Heart left ventricle (tissue), 13 donors: ENCODE data around the gene UNC5C.

Source experiments
- CTCF ChIP-seq, 12 donors: fragments of 200-600 bp; sonication (generic) in 4 of 12; IDR thresholded peaks; one replicate each; pipeline versions ENCODE4 v1.5.0 to v1.8.0; 2018 to 2022; ENCODE audit warnings: antibody characterized with exemption in 12 of 12, mild to moderate bottlenecking in 5 of 12
- POLR2A ChIP-seq, 2 donors: fragments of 450-650 bp; IDR thresholded peaks; one replicate each; pipeline ENCODE4 v1.6.1; 2017; ENCODE audit warnings: antibody characterized with exemption in 2 of 2, mild to moderate bottlenecking in 2 of 2, moderate library complexity in 2 of 2
- donor health status: ischemic (EF 13 %, LVEDD 7.1; RV severe dilation, severe dysfunction).
- donor health status: DM: no; HTN: yes; CAD: no.
- donor health status: DM: no; HTN: no; CAD: no.
- donor health status: ischemic (EF 25% LVEDD 6.9; RV normal size, moderate dysfunction).
- donor health status: ischemic (EF 25% LVEDD 5.7; RV mildly dilated, moderate dysfunction).
- donor health status: ischemic (EF 35%, LVEDD 5.7; RV mildly dilated, moderate dysfunction).
- donor health status: nonischemic (EF 11% LVEDD 7.7; RV severe dilation, severe dysfunction).
- donor health status: DM: yes; HTN: yes; CAD: no.
- donor health status: PGD.
- donor health status: ischemic (EF 29% LVEDD 5.4; RV normal size, mild dysfunction).
- donor health status: nonischemic (EF 23%, LVEDD 6.1; RV moderate dilation, normal function).

DNA sequence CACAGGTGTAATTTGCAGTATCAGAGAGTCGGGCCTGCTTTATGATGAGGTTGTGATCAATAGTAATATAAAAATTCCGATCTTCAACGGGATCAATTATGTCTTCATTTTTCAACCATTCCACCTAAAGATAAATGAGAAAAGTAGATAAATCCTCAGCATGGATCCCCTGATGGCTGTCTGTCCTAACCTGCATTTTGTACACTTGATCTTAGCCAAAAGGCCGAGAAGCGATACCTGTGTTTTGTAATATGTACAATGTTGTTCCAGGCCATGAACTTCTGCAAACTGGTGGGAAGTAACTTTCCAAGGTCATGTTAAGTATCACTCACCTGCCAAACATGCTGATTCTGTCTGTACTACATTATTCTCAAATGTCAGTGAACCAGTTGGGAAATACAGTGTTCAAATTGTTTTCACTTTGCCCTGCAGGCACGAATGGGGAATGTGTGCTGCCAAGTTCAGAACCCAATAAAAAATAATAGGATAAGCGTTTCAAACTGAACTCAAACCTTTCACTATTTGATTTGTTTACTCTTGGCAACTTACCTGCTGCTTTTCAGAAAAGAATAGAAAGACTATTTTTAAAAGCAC is 298.1 kb downstream of the UNC5C start:
- TF ChIP-seq CTCF (IDR thresholded peaks at IDR 0.05) (no peak), POLR2A (IDR thresholded peaks at IDR 0.05) (no peak)
